ENCODE data around the gene EPHA3. TPM values are rescaled to one million over a fixed set of nuclear protein-coding genes. Genes with fewer than 3 reads are reported as not detected.

EPHA3 gene
- total RNA-seq, 4 donors from 2014 or later = 2.3 to 4.6 (median 2.4) TPM; not detected in 1

DNA sequence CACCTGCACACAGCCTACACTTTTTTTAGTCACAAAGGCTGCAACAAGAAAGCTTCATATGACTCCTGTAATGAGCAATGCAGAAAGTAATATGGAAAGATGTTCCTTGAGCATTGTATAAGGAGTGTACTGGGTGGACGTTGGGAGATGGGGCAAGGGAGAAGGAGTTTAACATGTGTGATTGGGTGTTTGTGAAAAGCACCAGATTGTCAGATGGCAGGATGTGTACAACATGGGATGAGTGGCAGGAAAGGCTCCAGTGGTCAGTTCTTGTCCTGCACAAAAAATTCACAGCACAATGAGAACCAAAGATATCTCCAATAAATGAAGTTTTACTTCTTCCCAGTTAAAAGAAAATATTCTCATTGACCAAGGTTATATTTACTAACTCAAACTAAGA lies 255.1 kb downstream of the EPHA3 start:
- Histone ChIP-seq H3K4me3 (no peak overlapping the region), H3K27me3 (no peaks in the 10 kb centered on the region), H3K4me1 (no peaks in the 10 kb centered on the region), H3K9me3 (no peaks in the 10 kb centered on the region), H3K27ac (no peak overlapping the region), H3K36me3 (no peaks in the 10 kb centered on the region)
- TF ChIP-seq, protein P1, sequence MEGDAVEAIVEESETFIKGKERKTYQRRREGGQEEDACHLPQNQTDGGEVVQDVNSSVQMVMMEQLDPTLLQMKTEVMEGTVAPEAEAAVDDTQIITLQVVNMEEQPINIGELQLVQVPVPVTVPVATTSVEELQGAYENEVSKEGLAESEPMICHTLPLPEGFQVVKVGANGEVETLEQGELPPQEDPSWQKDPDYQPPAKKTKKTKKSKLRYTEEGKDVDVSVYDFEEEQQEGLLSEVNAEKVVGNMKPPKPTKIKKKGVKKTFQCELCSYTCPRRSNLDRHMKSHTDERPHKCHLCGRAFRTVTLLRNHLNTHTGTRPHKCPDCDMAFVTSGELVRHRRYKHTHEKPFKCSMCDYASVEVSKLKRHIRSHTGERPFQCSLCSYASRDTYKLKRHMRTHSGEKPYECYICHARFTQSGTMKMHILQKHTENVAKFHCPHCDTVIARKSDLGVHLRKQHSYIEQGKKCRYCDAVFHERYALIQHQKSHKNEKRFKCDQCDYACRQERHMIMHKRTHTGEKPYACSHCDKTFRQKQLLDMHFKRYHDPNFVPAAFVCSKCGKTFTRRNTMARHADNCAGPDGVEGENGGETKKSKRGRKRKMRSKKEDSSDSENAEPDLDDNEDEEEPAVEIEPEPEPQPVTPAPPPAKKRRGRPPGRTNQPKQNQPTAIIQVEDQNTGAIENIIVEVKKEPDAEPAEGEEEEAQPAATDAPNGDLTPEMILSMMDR (IDR thresholded peaks at IDR 0.05) = no peak
- TF ChIP-seq EP300 (IDR thresholded peaks at IDR 0.05; ENCODE audit: low read depth) (no peak), POLR2A (IDR thresholded peaks at IDR 0.05) (no peak), POLR2AphosphoS5 (IDR thresholded peaks at IDR 0.05) (no peak)
- in situ Hi-C loops (cut with MboI; ENCODE audit: low pct_ligation_motif_present in 1 of 4, low pct_unique_long_range_greater_than_20kb in 1 of 4, low sequenced_read_pairs in 3 of 4) = no loop called here
- WGBS, 2 donors (ENCODE audit: low coverage in 1 of 2) = 64 to 65% methylated on average over 1 of the region's 1 CpG
- no peak for DNase-seq
- intact Hi-C loops (cut with DNase I; ENCODE audit: low total_unique reads) = no loop called here

GRCh38 chr3:89363171-89363570 lies 255.8 kb downstream of the EPHA3 start:
- Histone ChIP-seq H3K4me3 (no peak overlapping the region), H3K27ac (no peak overlapping the region), H3K4me1 (no peaks in the 10 kb centered on the region), H3K36me3 (no peaks in the 10 kb centered on the region), H3K9me3 (no peaks in the 10 kb centered on the region), H3K27me3 (no peaks in the 10 kb centered on the region)
- 59 to 78% methylated on average over 3 of the region's 3 CpGs for WGBS, 2 donors (ENCODE audit: low coverage in 1 of 2)
- in situ Hi-C loops (cut with MboI; ENCODE audit: low pct_ligation_motif_present in 1 of 4, low pct_unique_long_range_greater_than_20kb in 1 of 4, low sequenced_read_pairs in 3 of 4) = no loop called here
- intact Hi-C loops (cut with DNase I; ENCODE audit: low total_unique reads) = no loop called here
- no peak for TF ChIP-seq EP300 (IDR thresholded peaks at IDR 0.05; ENCODE audit: low read depth)
- TF ChIP-seq POLR2A (IDR thresholded peaks at IDR 0.05) = no peak
- TF ChIP-seq, protein P1 (IDR thresholded peaks at IDR 0.05) = no peak
- no peak for TF ChIP-seq POLR2AphosphoS5 (IDR thresholded peaks at IDR 0.05)
- DNase-seq = no peak

DNA sequence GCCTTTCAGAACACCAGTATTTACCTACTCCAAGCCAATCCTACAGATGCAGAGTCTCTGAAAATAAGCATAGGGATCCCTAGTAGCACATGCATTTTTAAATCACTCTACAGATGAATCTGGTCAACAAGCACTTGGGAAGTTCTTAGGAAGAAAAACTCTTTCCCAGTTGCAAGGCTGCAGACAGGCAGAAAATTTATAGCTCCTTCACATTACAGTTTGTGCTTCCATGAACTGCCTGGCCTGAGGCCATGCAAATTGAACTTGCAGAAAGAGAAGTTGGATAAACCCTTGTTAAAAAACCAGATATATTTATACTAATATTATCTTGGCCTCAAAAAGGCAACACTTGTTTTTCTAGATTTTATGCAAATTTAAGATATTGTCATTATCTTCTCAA lies 256.9 kb downstream of the EPHA3 start:
- Histone ChIP-seq H3K27ac (no peak overlapping the region), H3K9me3 (no peaks in the 10 kb centered on the region), H3K4me1 (no peaks in the 10 kb centered on the region), H3K4me3 (no peak overlapping the region), H3K36me3 (no peaks in the 10 kb centered on the region), H3K27me3 (no peaks in the 10 kb centered on the region)
- intact Hi-C loops (cut with DNase I; ENCODE audit: low total_unique reads) = no loop called here
- in situ Hi-C loops (cut with MboI; ENCODE audit: low pct_ligation_motif_present in 1 of 4, low pct_unique_long_range_greater_than_20kb in 1 of 4, low sequenced_read_pairs in 3 of 4) = no loop called here
- no peak for DNase-seq
- TF ChIP-seq POLR2A (IDR thresholded peaks at IDR 0.05) (no peak), POLR2AphosphoS5 (IDR thresholded peaks at IDR 0.05) (no peak), EP300 (IDR thresholded peaks at IDR 0.05; ENCODE audit: low read depth) (no peak)
- TF ChIP-seq, protein P1 (IDR thresholded peaks at IDR 0.05) = no peak

GRCh38 chr3:89367166-89367565 lies 259.7 kb downstream of the EPHA3 start:
- H3K27me3 ChIP-seq = no peaks in the 10 kb centered on the region
- no peak overlapping the region for H3K27ac ChIP-seq
- WGBS, 2 donors (ENCODE audit: low coverage in 1 of 2) = 72 to 74% methylated on average over 3 of the region's 3 CpGs
- TF ChIP-seq, protein P1 (IDR thresholded peaks at IDR 0.05) = no peak
- no peak for TF ChIP-seq POLR2A (IDR thresholded peaks at IDR 0.05)
- no peak for TF ChIP-seq EP300 (IDR thresholded peaks at IDR 0.05; ENCODE audit: low read depth)
- no peak for TF ChIP-seq POLR2AphosphoS5 (IDR thresholded peaks at IDR 0.05)
- H3K36me3 ChIP-seq = no peaks in the 10 kb centered on the region
- H3K4me1 ChIP-seq = no peaks in the 10 kb centered on the region
- H3K9me3 ChIP-seq = no peaks in the 10 kb centered on the region
- in situ Hi-C loops (cut with MboI; ENCODE audit: low pct_ligation_motif_present in 1 of 4, low pct_unique_long_range_greater_than_20kb in 1 of 4, low sequenced_read_pairs in 3 of 4) = no loop called here
- intact Hi-C loops (cut with DNase I; ENCODE audit: low total_unique reads) = no loop called here
- no peak overlapping the region for H3K4me3 ChIP-seq
- DNase-seq = no peak
